Prostate gland (tissue), 2 donors: ENCODE measurements around the gene CA12. TPM values are rescaled to one million over a fixed set of nuclear protein-coding genes. Genes with fewer than 3 reads are reported as not detected.
A peak's percentile ranks its signal among the peaks of the same experiment; 100 is the strongest.

Experiments
- DNase-seq: peaks from one replicate; pipeline ENCODE4 v3.0.0-alpha.2; 2019; ENCODE audit warnings: low spot score
- H3K27ac ChIP-seq, 2 donors: fragments of 200-600 bp; sonication (generic); 2 replicates each; pipeline ENCODE4 v1.5.1; 2017 to 2019
- H3K27me3 ChIP-seq: fragments of 200-600 bp; sonication (generic); replicated peaks from 2 replicates; pipeline ENCODE4 v1.5.1; 2019; ENCODE audit not compliant: insufficient read depth
- H3K36me3 ChIP-seq, 2 donors: fragments of 200-600 bp; sonication (generic); 1 replicate in 1 of 2; 2 replicates in 1 of 2; pipeline versions ENCODE4 v1.5.1 to v1.8.1; 2017 to 2019
- H3K4me1 ChIP-seq: fragments of 200-600 bp; sonication (generic); replicated peaks from 2 replicates; pipeline ENCODE4 v1.5.1; 2019
- H3K4me3 ChIP-seq, 2 donors: fragments of 200-600 bp; sonication (generic); 2 replicates each; pipeline ENCODE4 v1.5.1; 2017 to 2019
- H3K9me3 ChIP-seq: fragments of 200-600 bp; sonication (generic); 2 replicates; pipeline ENCODE4 v1.5.1; 2017
- POLR2A ChIP-seq: fragments of 450-650 bp; IDR thresholded peaks from one replicate; pipeline ENCODE4 v1.6.1; 2016; ENCODE audit warnings: antibody characterized with exemption, mild to moderate bottlenecking
- POLR2AphosphoS5 ChIP-seq: sonication (generic); formaldehyde crosslinking; IDR thresholded peaks from one replicate; pipeline ENCODE4 v1.6.1; 2017; ENCODE audit warnings: antibody characterized with exemption
- WGBS: methylation state at CpG from one replicate; pipeline ENCODE4 v1.1.5; 2018; 5-methylcytosine and 5-hydroxymethylcytosine counted together
- intact Hi-C: fragments of 100-400 bp; cut with DNase I; formaldehyde crosslinking; loops from one replicate; pipeline ENCODE4 v1.14.2; 2022
- total RNA-seq, 2 donors: library from RNA; depleted of rRNA; stranded (reverse); fragments of >200 nt; gene quantifications; one replicate each; pipeline ENCODE4 v1.1.0, GENCODE V29; 2016
- TF ChIP-seq, protein P1 (sequence below), 4 experiments: fragments of 200-600 bp in 2 of 4; fragments of 450-650 bp in 2 of 4; sonication (generic) in 2 of 4; IDR thresholded peaks; 1 replicate in 3 of 4; 2 replicates in 1 of 4; pipeline ENCODE4 v1.5.1; 2016 to 2019; ENCODE audit warnings: antibody characterized with exemption in 4 of 4, mild to moderate bottlenecking in 2 of 4, moderate library complexity in 2 of 4

The CA12 gene
- total RNA-seq, 2 donors from 2014 or later: 3.0 to 9.5 TPM

DNA sequence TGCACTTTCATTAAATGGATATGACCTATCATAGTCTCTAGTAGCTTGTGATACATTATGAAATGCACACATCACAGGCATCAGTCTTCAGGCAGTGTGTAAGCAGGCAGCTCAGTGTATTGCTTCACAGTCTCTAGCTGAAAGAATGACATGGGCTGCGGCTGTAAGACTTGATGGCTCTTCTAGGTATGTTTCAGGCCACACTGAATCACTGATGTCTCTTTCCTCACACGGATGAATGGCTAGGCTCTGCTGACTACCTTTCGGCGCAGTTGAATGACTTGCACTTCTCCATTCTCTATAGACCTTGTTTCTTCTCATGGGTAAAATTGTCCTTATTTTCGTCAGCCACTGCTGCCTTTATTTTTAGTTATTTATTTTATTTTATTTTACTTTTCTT, 88.9 kb downstream of the CA12 start:
- Histone ChIP-seq H3K4me1 (no peaks in the 10 kb centered on the region), H3K4me3 (no peak overlapping the region), H3K27ac (no peak overlapping the region), H3K9me3 (no peaks in the 10 kb centered on the region), H3K36me3 (no peaks in the 10 kb centered on the region), H3K27me3 (no peaks in the 10 kb centered on the region)
- intact Hi-C loops: no loop called here
- TF ChIP-seq POLR2A (no peak), POLR2AphosphoS5 (no peak)
- TF ChIP-seq, protein P1, sequence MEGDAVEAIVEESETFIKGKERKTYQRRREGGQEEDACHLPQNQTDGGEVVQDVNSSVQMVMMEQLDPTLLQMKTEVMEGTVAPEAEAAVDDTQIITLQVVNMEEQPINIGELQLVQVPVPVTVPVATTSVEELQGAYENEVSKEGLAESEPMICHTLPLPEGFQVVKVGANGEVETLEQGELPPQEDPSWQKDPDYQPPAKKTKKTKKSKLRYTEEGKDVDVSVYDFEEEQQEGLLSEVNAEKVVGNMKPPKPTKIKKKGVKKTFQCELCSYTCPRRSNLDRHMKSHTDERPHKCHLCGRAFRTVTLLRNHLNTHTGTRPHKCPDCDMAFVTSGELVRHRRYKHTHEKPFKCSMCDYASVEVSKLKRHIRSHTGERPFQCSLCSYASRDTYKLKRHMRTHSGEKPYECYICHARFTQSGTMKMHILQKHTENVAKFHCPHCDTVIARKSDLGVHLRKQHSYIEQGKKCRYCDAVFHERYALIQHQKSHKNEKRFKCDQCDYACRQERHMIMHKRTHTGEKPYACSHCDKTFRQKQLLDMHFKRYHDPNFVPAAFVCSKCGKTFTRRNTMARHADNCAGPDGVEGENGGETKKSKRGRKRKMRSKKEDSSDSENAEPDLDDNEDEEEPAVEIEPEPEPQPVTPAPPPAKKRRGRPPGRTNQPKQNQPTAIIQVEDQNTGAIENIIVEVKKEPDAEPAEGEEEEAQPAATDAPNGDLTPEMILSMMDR (IDR thresholded peaks at IDR 0.05): no peak
- WGBS: 92% methylated on average over 5 of the region's 5 CpGs
- no peak for DNase-seq

DNA sequence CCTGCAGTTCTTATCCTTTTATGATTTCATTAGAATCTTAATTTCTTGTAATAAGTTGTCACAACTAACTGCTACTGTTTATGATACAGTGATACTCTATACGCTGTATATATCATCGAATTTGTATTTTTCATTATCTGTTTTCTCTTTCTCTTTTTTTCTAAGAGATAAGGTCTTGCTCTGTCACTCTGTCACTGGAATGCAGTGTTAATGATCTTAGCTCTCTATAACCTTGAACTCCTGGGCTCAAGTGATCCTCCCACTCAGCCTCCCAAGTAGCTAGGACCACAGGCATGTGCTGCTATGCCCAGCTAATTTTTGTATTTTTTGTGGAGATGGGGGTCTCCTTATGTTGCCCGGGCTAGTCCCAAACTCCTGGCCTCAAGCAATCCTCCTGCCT, 89.4 kb downstream of the CA12 start:
- intact Hi-C loops: no loop called here
- H3K27ac ChIP-seq: no peak overlapping the region
- H3K4me3 ChIP-seq: no peak overlapping the region
- no peaks in the 10 kb centered on the region for H3K4me1 ChIP-seq
- no peaks in the 10 kb centered on the region for H3K9me3 ChIP-seq
- TF ChIP-seq POLR2A (no peak), POLR2AphosphoS5 (no peak)
- TF ChIP-seq, protein P1 (IDR thresholded peaks at IDR 0.05): no peak
- DNase-seq: no peak
- no peaks in the 10 kb centered on the region for H3K27me3 ChIP-seq
- no peaks in the 10 kb centered on the region for H3K36me3 ChIP-seq
- 92% methylated on average over 3 of the region's 3 CpGs for WGBS

DNA sequence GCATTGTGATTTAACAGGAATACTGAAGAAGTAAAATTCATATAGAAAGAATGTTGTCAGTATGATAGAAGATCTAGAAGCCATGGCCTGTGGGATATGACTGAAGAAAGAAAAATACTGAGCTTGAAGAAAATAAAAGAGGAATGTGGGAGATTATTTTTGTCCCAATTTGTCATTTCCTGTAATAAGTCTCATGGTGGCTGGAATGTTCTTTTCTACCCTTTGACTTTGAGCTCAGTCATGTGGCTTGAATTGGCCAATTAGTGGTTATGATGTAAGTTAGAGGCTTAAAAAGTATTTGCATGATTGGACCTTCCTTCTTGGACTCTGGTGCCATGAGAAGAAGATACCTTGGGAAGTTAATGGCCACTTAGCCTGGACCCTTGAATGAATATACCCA, 90.1 kb downstream of the CA12 start:
- TF ChIP-seq POLR2AphosphoS5: no peak
- no peak for TF ChIP-seq POLR2A
- TF ChIP-seq, protein P1 (IDR thresholded peaks at IDR 0.05): no peak
- no peaks in the 10 kb centered on the region for H3K4me1 ChIP-seq
- no peak overlapping the region for H3K27ac ChIP-seq
- H3K27me3 ChIP-seq: no peaks in the 10 kb centered on the region
- no peaks in the 10 kb centered on the region for H3K9me3 ChIP-seq
- no peak overlapping the region for H3K4me3 ChIP-seq
- intact Hi-C loops: loop anchor here (1.0 kb wide), 1 partner anchor 112 kb away; no protein-coding TSS in a partner anchor
- no peak for DNase-seq
- H3K36me3 ChIP-seq: no peaks in the 10 kb centered on the region

DNA sequence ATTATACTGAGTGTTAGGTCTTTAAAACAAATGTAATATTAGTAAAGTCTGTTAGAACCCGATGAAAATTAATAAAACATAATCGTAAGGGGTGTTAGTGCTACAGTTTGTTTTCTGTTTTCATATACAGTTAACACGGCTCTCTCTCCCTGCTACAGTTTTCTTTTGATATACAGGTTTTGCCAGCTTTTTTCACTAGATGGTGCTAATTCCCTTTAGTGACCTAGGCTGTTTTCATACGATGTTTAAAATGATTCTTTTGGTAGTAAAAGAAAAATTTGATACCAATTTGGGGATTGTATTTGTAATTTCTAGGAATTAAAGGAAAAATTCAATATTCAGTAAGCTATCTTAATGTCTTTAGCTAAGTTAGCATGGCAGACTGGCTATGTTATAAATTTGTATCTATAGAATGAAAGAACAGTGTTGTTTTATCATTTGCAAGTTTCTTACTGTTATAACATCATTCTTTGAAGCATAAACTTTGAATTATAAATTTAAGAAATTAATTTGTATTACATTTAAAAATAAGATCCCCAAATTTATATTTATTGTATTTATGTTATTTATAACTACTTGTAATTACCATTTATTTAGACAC, 92.8 kb downstream of the CA12 start:
- no peak for DNase-seq
- WGBS: under 1% methylated on average over 4 of the region's 4 CpGs
- no peaks in the 10 kb centered on the region for H3K27me3 ChIP-seq
- H3K27ac ChIP-seq: no peak overlapping the region
- no peaks in the 10 kb centered on the region for H3K36me3 ChIP-seq
- H3K4me3 ChIP-seq: no peak overlapping the region
- intact Hi-C loops: loop anchor here (5.0 kb wide), 1 partner anchor 308 kb away; the partner anchor contains the start of gene FBXL22
- no peaks in the 10 kb centered on the region for H3K4me1 ChIP-seq
- no peaks in the 10 kb centered on the region for H3K9me3 ChIP-seq
- TF ChIP-seq POLR2AphosphoS5 (peak; percentile 6), POLR2A (no peak)
- TF ChIP-seq, protein P1 (IDR thresholded peaks at IDR 0.05): peak in 3 of 4 experiments; percentile 53 to 77 (median 76)

DNA sequence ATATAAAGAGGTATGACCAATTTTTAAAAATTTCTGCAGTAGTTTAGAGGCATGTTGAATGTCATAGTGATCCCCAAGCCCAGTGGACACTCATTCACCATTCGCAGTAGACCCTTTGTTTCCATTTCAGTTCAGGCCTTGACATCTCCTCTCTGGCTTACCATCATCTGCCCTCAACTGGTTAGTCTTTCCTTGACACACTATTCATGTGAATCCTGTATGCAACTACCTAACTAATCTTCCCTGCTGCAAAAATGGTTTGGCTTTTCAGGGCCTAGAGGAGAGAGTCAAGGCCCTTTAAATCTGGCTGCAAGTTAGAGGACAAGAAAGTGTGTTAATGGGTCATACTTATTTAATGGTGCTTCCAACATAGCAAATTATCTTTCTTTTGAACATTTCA, 93.3 kb downstream of the CA12 start:
- 78% methylated on average over 1 of the region's 1 CpG for WGBS

More for the DNA sequence above, 93.3 kb downstream of the CA12 start:
- DNase-seq: no peak
- TF ChIP-seq POLR2AphosphoS5 (no peak), POLR2A (no peak)
- TF ChIP-seq, protein P1 (IDR thresholded peaks at IDR 0.05): no peak
- Histone ChIP-seq H3K4me3 (no peak overlapping the region), H3K4me1 (no peaks in the 10 kb centered on the region), H3K27ac (no peak overlapping the region), H3K36me3 (no peaks in the 10 kb centered on the region), H3K27me3 (no peaks in the 10 kb centered on the region), H3K9me3 (no peaks in the 10 kb centered on the region)
- intact Hi-C loops: loop anchor here (5.0 kb wide), 1 partner anchor 309 kb away; the partner anchor contains the start of gene FBXL22
